GM10248 (cell line): ENCODE data around the gene COPZ2.

ENCODE experiments used
- CTCF ChIA-PET: fragments of 300-600 bp; sonication (Branson Sonifier 250); formaldehyde crosslinking; extraction: SDS; loops from one replicate; lab custom pipeline; 2021; ENCODE audit warnings: antibody characterized with exemption; lab: Yijun Ruan, JAX
- POLR2A ChIA-PET: fragments of 350-650 bp; sonication (Branson Sonifier 250); formaldehyde crosslinking; extraction: SDS; loops from one replicate; lab custom pipeline; 2020; ENCODE audit warnings: antibody characterized with exemption; lab: Yijun Ruan, JAX
- DNase-seq: peaks from one replicate; pipeline ENCODE4 v3.0.0; 2012; ENCODE audit errors: extremely low spot score
- CTCF ChIP-seq: IDR thresholded peaks from 2 replicates; pipeline ENCODE4 v1.5.1; 2012; ENCODE audit warnings: mild to moderate bottlenecking, low read depth; ENCODE audit errors: extremely low read depth, missing control alignments, control extremely low read depth

Gene COPZ2

GRCh38 chr17:48026502-48027321 is 10.9 kb downstream of the COPZ2 start:
- DNase-seq = peak; percentile 85
- CTCF ChIA-PET = interaction anchor here (0.6 to 7.4 kb wide), 50 partner anchors 9 to 852 kb away, joined by 3 to 195 read pairs (median 6); partner anchors contain the start of genes CDK5RAP3, HOXB5, HOXB8 and HOXB9
- POLR2A ChIA-PET = interaction anchor here (1.0 kb wide), 1 partner anchor 22 kb away, joined by 5 read pairs; the partner anchor contains the start of gene NFE2L1
- TF ChIP-seq CTCF = peak; percentile 94

GRCh38 chr17:48025904-48026501 is 11.6 kb downstream of the COPZ2 start:
- POLR2A ChIA-PET = interaction anchor here (1.0 kb wide), 1 partner anchor 23 kb away, joined by 5 read pairs; the partner anchor contains the start of gene NFE2L1
- TF ChIP-seq CTCF = peak; percentile 12
- CTCF ChIA-PET = interaction anchor here (0.6 to 7.4 kb wide), 67 partner anchors 8 to 853 kb away, joined by 3 to 195 read pairs (median 4); partner anchors contain the start of genes CBX1, CDK5RAP3, HOXB5 and HOXB8
- DNase-seq = no peak

DNA sequence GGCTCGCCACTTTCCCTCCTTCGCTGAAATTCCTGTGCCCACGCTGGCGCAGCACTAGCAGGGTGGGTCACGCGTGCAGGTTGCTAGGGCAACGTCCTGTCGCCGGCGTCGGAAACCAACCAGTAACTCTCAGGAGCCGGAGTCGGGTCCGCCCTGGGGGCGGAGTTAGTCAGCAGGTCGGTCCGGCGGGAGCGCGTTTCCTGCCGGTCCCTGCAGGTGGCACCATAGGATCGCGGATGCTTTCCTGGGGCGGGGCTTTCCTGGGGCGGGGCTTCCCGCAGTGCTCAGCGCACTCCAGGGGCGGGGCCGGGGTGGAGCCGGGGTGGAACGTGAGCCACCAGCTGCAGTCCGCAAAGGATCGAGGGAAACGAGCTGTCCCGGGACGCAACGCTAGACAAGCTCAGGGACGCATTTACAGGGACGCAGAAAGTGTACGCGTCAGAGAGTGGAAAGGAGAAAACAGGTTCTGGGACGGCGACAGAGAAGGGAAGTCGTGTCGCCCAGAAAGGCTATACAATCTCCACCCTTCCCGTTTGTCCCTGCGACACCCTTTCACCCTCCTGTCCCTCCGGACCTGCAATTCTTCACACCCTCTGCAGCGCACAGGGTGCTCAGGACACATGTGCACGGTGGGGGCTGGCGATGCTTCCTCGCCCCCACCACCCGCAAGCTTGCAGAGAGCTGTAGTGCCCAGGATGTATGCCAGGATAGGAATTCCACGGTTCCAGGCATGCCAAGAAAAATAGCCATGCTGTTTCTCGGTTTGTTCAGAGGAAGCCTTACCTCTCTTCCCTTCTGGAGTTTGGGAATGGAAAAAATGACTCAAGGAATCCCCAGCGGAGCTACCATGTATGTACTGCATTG is 12.3 kb downstream of the COPZ2 start:
- CTCF ChIA-PET = interaction anchor here (0.6 to 7.4 kb wide), 53 partner anchors 10 to 854 kb away, joined by 3 to 195 read pairs (median 4); partner anchors contain the start of genes CBX1, CDK5RAP3, HOXB5 and HOXB8
- POLR2A ChIA-PET = no interaction called here
- peak; percentile 84 for TF ChIP-seq CTCF
- peak; percentile 96 for DNase-seq

DNA sequence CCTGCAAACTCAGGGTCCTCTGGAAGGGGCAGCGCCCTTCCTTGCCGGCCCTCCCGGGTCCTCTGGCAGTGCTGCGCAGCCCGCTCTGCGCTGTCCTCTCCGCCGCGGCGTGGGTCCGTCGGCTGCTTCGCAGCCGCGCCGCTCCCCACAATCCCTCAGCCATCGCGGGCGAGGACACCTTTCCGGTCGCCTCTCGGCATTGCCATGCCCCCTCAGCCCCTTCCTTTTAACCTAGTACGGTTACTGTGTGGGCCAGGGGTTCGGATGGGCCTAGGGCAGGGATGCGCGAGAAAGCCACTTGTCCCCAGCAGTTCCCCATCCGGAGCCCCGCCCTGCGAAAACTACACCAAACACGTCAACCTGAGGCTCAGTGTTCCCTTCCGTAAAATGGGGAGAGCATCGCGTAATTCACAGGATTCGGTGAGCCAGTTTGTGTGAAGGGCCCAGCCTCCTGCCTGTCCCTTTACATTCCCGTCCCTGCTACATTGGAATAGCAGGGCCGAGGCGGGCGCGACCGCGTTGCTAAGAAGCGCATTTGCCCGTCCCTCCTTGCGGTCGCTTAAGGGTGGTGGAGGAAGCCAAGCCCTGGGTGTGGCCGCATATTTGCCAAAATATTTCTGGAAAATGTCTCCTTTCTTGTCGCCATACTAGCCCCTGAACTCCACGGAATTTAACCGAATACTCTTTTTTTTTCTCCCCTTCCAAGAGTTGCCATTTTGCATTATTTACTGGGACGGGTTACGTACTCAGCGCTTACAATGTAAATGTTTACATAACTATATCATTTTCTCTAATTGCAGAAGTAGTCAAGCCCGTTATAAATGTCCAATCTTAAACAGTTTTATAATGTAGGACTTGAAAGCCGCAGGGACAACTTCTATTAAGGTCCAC is 13.2 kb downstream of the COPZ2 start:
- POLR2A ChIA-PET = no interaction called here
- no peak for TF ChIP-seq CTCF
- DNase-seq = no peak
- CTCF ChIA-PET = interaction anchor here (0.9 to 7.4 kb wide), 28 partner anchors 10 to 588 kb away, joined by 3 to 195 read pairs (median 7); partner anchors contain the start of genes CDK5RAP3, NFE2L1 and SNX11

- POLR2A ChIA-PET = no interaction called here
- DNase-seq = no peak
- peak; percentile 10 for TF ChIP-seq CTCF
- CTCF ChIA-PET = no interaction called here
Measured at GRCh38 chr17:48023400-48024148, 14.0 kb downstream of the COPZ2 start.
